Measurements from ENCODE around the gene RNPS1. TPM values are rescaled to one million over a fixed set of nuclear protein-coding genes. Genes with fewer than 3 reads are reported as not detected.
A peak's percentile ranks its signal among the peaks of the same experiment; 100 is the strongest.

Gene RNPS1
- polyA plus RNA-seq, 1 experiment: 95.3 TPM

DNA sequence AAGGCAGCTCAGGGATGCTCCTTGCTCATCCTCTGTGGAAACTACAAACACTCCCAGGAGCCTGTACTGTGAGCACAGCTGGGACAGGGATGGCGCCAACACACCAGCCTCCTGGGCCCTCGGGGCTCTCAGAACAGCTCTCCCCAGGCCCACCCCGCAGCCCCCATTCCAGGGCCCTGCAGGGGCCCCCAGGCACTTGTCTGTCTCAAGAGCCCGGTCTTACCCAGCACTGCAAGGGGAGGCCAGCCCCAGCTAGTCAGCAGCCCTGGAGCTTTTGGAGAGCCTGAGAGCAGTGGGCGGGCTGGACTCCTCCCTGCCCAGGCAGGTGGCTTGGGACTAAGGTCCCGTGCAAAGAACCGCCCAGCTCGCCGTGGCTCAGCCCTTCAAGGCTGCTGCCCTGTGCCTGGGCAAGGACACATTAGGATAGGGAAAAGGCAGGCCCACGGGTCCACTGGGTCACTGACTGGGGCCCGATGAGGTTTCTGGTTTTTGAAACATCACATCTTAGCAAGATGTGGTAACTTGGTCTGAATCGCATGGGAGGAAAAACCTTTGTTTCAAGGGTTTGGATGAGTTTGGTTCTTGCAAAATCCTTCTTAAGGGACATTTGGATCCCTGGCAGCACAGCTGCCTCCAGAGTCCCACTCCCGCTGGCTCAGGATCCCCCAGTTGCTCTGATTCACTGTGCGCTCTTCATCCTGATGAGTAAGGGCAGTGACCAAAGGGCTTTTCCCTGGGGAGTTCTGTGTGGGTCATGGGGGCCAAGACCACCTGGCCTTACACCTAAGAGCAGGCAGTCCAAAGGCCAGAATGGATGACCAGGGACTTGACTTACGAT, 28.9 kb downstream of the RNPS1 start:
- H3K9me3 ChIP-seq (ENCODE audit: control insufficient read depth, insufficient read depth, low read length): no peaks in the 10 kb centered on the region; the same call in 1 of the 2 replicates
- DNase-seq (ENCODE audit: low read depth, low spot score): no peak
- ChIA-PET POLR2A (no interaction called here), CTCF (interaction anchor here (0.8 kb wide), 1 partner anchor 262 kb away, joined by 3 read pairs; no protein-coding TSS in a partner anchor)
- H3K27ac ChIP-seq (ENCODE audit: low read depth, low read length): no peak overlapping the region
- no peak overlapping the region for H3K4me3 ChIP-seq (ENCODE audit: low read depth, low read length)
- peaks cover 13% of the 10 kb centered on the region for H3K27me3 ChIP-seq (ENCODE audit: control insufficient read depth, insufficient read depth, low read length)
- TF ChIP-seq, protein P1, sequence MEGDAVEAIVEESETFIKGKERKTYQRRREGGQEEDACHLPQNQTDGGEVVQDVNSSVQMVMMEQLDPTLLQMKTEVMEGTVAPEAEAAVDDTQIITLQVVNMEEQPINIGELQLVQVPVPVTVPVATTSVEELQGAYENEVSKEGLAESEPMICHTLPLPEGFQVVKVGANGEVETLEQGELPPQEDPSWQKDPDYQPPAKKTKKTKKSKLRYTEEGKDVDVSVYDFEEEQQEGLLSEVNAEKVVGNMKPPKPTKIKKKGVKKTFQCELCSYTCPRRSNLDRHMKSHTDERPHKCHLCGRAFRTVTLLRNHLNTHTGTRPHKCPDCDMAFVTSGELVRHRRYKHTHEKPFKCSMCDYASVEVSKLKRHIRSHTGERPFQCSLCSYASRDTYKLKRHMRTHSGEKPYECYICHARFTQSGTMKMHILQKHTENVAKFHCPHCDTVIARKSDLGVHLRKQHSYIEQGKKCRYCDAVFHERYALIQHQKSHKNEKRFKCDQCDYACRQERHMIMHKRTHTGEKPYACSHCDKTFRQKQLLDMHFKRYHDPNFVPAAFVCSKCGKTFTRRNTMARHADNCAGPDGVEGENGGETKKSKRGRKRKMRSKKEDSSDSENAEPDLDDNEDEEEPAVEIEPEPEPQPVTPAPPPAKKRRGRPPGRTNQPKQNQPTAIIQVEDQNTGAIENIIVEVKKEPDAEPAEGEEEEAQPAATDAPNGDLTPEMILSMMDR (IDR thresholded peaks at IDR 0.05; ENCODE audit: low read depth, low read length): no peak

DNA sequence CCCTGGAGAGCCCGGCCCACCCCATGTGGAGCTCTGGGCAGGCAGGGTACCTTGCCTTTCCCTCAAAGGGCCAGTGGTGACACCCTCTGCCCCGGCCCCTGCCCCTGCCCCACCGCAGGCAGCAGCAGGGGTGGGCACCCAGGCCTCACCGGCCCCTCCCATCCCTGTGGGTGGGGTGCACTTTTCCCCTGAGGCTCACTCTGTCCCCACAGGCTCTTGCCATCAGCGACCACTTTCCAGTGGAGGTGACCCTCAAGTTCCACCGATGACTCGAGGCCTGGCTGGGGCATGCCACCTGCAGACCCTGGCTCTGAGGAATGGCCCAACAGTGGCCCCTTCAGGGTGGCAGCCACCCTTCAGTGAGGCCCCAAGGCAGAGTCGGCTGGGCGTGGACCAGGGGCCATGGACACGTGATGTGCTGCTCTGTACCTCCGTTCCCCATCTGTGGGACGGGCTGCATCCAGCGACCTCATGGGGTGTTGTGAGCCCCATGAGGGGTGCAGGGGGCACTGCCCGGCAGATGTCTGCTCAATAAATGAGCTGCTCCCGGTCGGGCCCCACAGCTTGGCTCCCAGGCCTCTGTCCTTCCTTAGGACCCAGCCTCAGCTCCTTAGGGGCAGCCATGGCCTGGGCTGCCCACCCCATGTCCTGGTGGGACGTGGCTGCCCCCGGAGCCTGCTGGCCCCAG, 29.6 kb downstream of the RNPS1 start:
- TF ChIP-seq, protein P1 (IDR thresholded peaks at IDR 0.05; ENCODE audit: low read depth, low read length): no peak
- Histone ChIP-seq H3K9me3 (ENCODE audit: control insufficient read depth, insufficient read depth, low read length) (no peaks in the 10 kb centered on the region; the same call in 1 of the 2 replicates), H3K27ac (ENCODE audit: low read depth, low read length) (no peak overlapping the region), H3K4me3 (ENCODE audit: low read depth, low read length) (no peak overlapping the region), H3K27me3 (ENCODE audit: control insufficient read depth, insufficient read depth, low read length) (peaks cover 13% of the 10 kb centered on the region)
- DNase-seq (ENCODE audit: low read depth, low spot score): no peak
- ChIA-PET CTCF (interaction anchor here (0.8 kb wide), 1 partner anchor 263 kb away, joined by 3 read pairs; no protein-coding TSS in a partner anchor), POLR2A (no interaction called here)

- H3K27me3 ChIP-seq (ENCODE audit: control insufficient read depth, insufficient read depth, low read length): peaks cover 13% of the 10 kb centered on the region
- no peak overlapping the region for H3K4me3 ChIP-seq (ENCODE audit: low read depth, low read length)
- no peak overlapping the region for H3K27ac ChIP-seq (ENCODE audit: low read depth, low read length)
- no peak for DNase-seq (ENCODE audit: low read depth, low spot score)
- ChIA-PET CTCF (interaction anchor here (1.0 kb wide), 1 partner anchor 13 kb away, joined by 4 read pairs; the partner anchor contains the start of gene ECI1), POLR2A (interaction anchor here (1.1 kb wide), 1 partner anchor 82 kb away, joined by 3 read pairs; the partner anchor contains the start of gene TRAF7)
- TF ChIP-seq, protein P1 (IDR thresholded peaks at IDR 0.05; ENCODE audit: low read depth, low read length): no peak
- no peaks in the 10 kb centered on the region; the same call in 1 of the 2 replicates for H3K9me3 ChIP-seq (ENCODE audit: control insufficient read depth, insufficient read depth, low read length)
Observed at GRCh38 chr16:2237493-2238149, 30.3 kb downstream of the RNPS1 start.

DNA sequence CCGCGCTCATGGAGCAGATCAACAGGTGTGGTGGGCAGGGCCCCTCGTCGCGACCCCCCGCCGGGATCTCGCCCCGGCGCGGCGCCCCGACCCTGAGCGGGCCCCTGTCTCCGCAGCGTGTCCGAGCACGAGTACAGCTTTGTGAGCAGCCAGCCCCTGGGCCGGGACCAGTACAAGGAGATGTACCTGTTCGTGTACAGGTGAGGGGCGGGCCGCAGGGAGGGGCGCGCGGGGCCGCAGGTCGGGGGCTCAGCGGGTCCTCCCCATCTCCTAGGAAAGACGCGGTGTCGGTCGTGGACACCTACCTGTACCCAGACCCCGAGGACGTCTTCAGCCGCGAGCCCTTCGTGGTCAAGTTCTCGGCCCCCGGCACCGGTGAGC, 30.8 kb downstream of the RNPS1 start:
- ChIA-PET CTCF (interaction anchor here (1.0 kb wide), 1 partner anchor 14 kb away, joined by 4 read pairs; the partner anchor contains the start of gene ECI1), POLR2A (interaction anchor here (1.1 kb wide), 1 partner anchor 82 kb away, joined by 3 read pairs; the partner anchor contains the start of gene TRAF7)
- TF ChIP-seq, protein P1 (IDR thresholded peaks at IDR 0.05; ENCODE audit: low read depth, low read length): no peak
- no peak overlapping the region for H3K27ac ChIP-seq (ENCODE audit: low read depth, low read length)
- H3K27me3 ChIP-seq (ENCODE audit: control insufficient read depth, insufficient read depth, low read length): peaks cover 13% of the 10 kb centered on the region
- no peak for DNase-seq (ENCODE audit: low read depth, low spot score)
- H3K4me3 ChIP-seq (ENCODE audit: low read depth, low read length): peak overlapping the region; percentile 36
- H3K9me3 ChIP-seq (ENCODE audit: control insufficient read depth, insufficient read depth, low read length): no peaks in the 10 kb centered on the region; the same call in 1 of the 2 replicates
